ENCODE data around the gene MALAT1. TPM values are rescaled to one million over a fixed set of nuclear protein-coding genes. Genes with fewer than 3 reads are reported as not detected.

MALAT1 gene
- total and polyA plus RNA-seq, 2 of the 13 experiments (the other 11 are each of a cell fraction or from before 2014, with no cell fraction given) = 143 to 1,237 TPM

GRCh38 chr11:65555693-65556231, 56.9 kb downstream of the MALAT1 start (continued):
- TF ChIP-seq THRA (CRISPR knock-in tag; IDR thresholded peaks at IDR 0.05; ENCODE audit: borderline replicate concordance) = 0 out of 2 replicates have a peak, but pooled peaks have one; percentile 30
- TF ChIP-seq FOSL2 (CRISPR knock-in tag; IDR thresholded peaks at IDR 0.05) = peak; percentile 89
- 0 out of 2 replicates have a peak, but pooled peaks have one; percentile 10 for TF ChIP-seq TFE3 (CRISPR knock-in tag; IDR thresholded peaks at IDR 0.05)
- TF ChIP-seq ZNF740 (CRISPR knock-in tag; IDR thresholded peaks at IDR 0.05) = 0 out of 2 replicates have a peak, but pooled peaks have one; percentile 39
- TF ChIP-seq YEATS2 (CRISPR knock-in tag; IDR thresholded peaks at IDR 0.05; ENCODE audit: borderline replicate concordance) = peak; percentile 52; the same call in 1 of the 2 replicates
- TF ChIP-seq ZNF280D (CRISPR knock-in tag; IDR thresholded peaks at IDR 0.05) = 0 out of 2 replicates have a peak, but pooled peaks have one; percentile 24
- TF ChIP-seq JUND (CRISPR knock-in tag; IDR thresholded peaks at IDR 0.05) = 0 out of 2 replicates have a peak, but pooled peaks have one; percentile 12
- 0 out of 2 replicates have a peak, but pooled peaks have one; percentile 20 for TF ChIP-seq CEBPG (CRISPR knock-in tag; IDR thresholded peaks at IDR 0.05)
- TF ChIP-seq SIN3A (IDR thresholded peaks at IDR 0.05; ENCODE audit: borderline replicate concordance, low read depth, low read length) = 0 out of 2 replicates have a peak, but pooled peaks have one; percentile 41
- TF ChIP-seq RAD51 (IDR thresholded peaks at IDR 0.05; ENCODE audit: borderline replicate concordance) = no peak
- peak; percentile 42; the same call in 1 of the 2 replicates for TF ChIP-seq TFAP4 (IDR thresholded peaks at IDR 0.05; ENCODE audit: borderline replicate concordance, low read depth)
- 0 out of 2 replicates have a peak, but pooled peaks have one; percentile 18 for TF ChIP-seq ZBTB25 (CRISPR knock-in tag; IDR thresholded peaks at IDR 0.05)
- 0 out of 2 replicates have a peak, but pooled peaks have one; percentile 34 for TF ChIP-seq MIER2 (CRISPR knock-in tag; IDR thresholded peaks at IDR 0.05)

Measured in HepG2 (cell line).